NCI-H524 (cell line): ENCODE results near the gene PRPF40B.
"Not testable (repeated sequence)": the region's sequence is repeated elsewhere in the genome, so short reads cannot be mapped to it uniquely, and the experiment has no call there.

Experiments
- DNase-seq, 2 experiments: peaks; one replicate each; lab custom pipeline; 2025; lab: John Stamatoyannopoulos, UW

The PRPF40B gene

DNA sequence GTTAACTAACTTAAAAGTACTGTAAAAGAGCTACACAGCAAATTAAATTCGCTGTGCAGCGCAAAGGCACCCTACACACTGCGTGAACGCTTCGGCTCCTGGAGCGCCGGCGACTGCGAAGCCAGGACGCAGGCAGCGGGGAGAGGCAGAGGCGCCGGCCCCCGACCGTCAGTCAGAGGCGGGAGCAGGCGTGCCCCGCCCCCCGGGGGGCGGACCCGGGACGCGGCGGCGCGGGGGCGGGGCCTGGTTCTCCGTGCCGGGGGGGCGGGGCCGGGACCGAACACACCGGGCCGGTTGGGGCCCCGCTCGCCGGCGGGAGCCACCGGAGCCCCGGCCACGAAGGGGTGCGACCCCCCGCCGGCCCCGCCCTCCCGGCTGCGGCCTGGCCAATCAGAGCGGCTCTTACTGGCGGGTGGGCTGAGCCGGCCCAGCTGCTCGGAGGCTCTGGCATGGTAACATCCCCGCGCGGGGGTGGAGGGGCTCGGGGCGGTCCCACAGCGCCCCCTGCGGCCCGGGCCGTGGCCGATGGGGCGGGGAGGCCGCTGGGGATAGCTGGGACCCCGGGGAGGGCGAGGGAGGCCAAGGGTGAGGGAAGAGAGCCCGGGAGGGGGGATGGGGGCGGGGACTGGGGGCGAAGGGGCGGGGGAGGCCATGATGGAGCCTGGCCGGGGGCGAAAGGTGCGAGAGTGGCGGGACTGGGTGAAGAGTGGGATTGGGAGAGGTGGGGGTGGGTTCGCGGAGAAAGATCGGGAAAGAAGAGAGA, at the start of gene PRPF40B:
TSS of gene PRPF40B (plus strand) at position 420 of the 763 bp plus-strand sequence. CDS start at position 450, 30 bp downstream.
- DNase-seq, result peak; percentile 57 to 88

DNA sequence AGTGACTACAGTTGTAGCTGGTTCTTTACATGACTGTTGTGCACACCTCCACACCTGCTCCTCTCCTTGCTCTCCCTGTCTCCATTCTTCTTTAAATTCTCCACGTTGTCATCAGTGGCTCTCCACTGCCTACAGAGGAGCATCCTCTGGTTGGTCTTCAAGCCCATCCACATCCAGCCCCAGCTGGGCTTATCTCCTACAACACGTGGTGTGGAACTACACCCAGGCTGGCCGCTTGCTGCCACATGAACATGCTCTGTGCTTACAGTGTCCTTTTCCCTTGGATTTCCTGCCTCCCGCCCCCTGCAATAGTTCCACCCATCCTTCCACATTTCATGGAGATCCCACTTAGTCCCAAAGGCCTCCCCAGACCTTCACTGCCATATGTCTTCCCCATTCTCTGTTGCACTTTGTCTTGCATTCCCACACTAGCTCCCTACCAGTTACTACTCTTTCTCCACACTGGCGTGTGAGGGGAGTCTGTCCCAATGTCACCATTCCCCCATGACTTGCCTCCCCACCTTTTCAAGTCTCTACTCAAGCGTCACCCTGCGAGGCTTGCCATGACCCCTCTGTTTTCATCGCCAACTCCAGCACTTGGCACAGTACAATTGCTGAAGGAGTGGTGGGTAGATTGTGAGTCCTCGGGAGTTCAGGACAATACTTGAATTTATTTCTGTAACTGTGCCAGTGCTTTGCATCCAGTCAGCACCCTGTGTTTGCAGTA, 45.6 kb upstream of the PRPF40B start:
- no peak for DNase-seq

DNA sequence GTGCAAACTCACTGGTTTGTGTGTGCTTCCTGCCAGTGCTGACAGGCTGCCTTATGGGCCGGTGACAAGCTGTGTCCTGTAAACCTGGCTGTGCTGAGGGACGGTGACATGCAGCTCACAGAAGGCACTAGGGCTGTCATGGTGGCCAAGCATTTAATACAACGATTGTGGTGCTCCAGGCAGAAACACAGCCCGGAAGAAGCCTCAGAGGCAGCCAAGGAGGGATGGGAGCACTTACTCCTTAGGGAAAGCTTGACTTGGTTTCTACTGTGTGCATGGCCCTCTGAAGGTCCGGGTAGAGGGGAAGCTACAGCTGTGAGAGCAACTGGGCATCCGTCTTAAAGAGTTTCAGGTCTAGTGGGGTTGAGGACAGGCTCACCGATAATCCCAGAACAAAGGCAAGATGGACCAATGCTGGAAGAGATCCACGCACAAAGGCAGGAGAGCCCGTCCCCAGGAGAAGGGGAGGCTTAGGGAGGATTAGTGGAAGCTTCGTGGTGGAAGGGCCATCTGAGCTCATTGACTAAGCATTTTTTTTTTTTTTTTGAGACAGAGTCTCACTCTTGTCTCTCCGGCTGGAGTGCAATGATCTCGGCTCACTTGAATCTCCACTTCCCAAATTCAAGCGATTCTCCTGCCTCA, 44.8 kb upstream of the PRPF40B start:
- DNase-seq, result peak; percentile 31 to 69

DNA sequence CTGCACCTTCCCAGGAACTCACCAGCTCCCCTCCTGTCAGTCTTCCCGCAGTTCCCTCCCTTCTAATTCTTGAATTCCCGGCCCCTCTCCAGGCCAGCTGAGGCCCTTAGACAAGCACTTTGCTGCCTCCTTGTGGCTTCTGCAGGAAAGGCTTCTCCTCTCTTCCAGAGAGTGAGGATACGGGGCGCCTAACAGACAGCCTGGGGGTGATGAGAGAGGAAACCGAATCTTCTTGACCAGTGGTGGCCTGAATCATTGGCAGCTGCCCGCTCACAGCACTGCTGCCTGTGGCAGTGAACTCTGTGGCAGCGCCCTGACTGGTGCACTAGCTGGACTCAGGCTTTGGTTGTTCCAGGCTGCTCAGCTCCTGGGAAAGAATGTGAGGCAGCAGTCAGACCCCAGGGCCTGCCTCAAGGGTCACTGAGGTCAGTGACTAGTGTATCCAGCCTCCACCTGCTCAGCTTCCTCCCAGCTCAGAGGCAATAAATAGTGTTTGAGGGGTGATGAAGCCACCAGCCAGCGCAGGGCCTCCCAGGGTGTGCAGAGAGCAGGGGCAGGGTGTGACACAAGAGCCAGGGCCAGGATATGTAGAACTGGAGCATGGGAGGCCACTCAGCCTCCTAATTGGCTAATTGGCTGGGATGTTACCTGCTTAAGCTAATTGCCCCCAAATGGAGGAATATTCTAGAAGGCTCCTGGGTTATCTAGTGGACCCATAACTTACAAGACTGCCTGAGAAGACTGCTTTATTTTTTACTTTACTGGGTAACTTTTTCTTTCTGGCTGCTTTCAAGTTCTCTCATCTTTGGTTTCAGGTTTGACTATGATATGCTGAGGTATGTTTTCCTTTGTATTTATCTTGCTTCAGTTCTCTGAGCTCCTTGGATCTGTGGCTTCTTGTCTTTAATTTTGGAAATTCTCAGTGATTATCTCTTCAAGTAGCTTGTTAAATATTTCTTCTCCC, 42.5 kb upstream of the PRPF40B start:
- peak; percentile 57 to 88 for DNase-seq

DNA sequence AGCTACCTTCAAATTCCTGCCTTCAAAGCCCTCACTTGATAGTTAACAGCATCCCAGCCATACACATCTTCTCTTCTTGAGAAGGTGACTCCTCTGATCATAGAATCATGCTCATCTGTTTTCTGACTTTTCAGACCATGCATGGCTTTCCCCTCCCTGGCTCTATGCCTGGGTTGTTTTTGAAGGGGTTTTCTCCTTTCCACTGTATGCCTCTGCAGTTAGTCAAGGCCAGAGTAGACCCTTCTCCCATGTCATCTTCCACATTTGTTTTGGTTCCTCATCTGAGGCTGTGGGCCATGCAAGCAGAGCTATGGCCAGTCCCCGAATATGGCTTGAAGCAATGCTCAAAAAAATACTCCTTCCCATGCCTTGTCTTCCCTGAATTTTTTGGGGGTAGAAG, 41.2 kb upstream of the PRPF40B start:
- DNase-seq, result no peak

DNA sequence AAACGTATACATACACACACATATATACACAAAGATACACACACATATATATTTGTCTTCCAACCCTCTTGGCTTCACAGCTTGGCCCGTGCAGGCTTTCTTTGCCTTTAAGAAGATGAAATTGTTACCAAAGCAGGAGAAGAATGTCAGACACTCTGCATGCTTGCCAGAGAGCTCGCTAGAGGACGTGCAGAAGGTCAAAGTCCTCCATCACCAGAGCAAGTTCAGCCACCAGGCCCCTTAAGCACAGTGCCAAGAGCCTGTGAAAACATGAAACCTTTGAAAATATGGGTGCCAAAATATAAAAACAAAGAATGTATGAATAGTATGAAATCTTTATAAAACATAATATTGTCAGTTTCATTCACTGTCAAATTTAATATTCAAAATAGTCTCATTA, 40.5 kb upstream of the PRPF40B start:
- no peak for DNase-seq

DNA sequence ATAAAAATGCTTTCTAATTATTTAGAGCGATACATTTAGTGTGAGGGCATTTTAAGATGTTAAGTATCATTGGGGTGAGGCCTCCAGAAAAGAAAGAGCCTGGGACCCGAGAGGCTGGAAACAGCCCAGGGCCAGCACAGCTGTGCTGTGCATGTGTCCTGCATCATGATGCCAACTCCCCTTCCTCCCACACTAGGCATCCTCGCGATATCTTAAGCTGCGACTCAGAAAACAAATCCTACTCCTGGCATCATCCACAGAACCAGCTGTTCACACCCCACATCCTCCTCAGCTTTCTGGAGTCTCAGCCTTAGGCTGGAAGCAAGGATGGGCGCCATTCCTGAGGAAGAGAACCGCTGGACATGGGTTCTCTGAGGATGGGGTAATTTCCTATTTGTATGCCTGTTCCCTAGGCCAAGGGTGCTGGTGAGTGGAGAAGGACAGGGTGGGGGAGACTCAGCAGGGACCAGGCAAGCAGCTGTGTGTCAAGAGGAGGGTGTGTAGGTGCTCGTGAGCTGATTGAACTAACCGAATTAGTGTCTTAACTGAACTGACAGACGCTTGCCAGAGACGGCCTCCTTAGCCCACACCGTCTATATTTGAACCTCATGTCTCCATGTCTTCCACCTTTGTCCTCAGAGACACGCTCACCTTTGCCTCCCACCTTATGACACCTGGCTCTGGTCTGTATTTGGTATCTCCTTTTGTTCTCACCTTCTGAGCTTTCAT, 39.8 kb upstream of the PRPF40B start:
- peak in 1 of 2 experiments; percentile 36 for DNase-seq

DNA sequence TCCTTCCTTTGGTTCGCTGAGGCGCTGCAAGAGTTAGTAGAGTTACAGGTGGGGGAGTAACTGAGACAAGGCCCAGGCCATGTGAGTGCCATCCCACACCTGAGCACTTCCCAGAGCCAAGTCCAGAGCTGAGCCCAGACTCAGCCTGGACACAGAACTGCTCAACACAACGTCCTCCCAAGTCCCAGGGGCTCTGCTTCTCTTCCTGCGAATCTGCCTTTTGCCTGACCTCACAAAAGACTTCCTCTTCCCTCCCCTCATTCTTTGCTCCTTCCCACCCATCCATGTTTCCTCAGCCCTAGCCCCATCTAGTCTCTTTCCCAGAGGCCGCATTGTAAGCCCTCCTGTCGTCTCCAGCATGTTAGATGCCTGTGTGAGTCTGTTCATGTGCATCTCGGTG, 38.8 kb upstream of the PRPF40B start:
- DNase-seq, result no peak

DNA sequence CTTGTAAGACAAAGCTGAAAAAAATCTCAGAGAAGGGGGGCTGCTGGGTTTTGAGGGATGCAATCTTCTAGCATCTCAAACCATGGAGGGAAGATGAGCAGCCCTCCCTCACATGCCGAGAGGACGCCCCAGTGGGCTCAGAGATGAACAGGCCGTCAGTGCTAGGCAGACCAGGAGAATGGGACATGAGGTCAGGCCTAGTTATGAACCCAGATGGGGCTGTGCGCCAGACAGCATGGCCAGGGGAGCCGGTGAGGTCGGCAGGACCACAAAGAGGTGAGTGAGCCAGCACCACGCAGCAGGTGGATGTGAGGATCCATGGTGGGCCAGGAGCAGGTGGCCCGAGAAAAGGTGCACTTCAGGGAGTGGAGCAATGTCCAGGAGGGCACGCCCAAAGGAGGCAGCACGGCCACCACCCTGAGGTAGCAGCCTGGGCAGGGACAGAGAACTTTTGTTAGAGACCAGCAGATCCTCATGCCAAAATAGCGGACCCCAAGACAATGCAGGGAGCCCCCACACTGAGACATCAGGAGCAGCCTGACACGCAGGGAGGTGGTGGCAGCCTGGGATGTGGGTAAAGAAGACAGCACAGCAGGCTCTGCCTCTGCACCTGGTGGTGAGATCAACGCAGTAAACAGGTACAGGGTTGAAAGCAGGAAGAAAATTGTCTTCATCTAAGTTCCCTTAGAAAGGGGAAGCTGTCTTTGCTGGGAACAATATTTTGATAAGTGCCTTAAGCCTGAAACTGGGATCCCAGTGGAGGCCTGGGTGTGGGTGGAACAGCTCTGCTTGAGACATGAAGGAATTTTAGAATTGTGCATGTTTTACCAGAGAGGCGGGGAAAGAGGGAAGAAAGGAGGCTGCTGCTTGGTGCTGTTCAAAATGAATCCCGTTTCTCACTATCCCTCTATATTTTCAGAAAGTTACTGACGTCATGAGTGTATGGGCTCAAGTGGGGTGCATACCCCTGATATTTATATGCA, 37.6 kb upstream of the PRPF40B start:
- DNase-seq, result no peak

DNA sequence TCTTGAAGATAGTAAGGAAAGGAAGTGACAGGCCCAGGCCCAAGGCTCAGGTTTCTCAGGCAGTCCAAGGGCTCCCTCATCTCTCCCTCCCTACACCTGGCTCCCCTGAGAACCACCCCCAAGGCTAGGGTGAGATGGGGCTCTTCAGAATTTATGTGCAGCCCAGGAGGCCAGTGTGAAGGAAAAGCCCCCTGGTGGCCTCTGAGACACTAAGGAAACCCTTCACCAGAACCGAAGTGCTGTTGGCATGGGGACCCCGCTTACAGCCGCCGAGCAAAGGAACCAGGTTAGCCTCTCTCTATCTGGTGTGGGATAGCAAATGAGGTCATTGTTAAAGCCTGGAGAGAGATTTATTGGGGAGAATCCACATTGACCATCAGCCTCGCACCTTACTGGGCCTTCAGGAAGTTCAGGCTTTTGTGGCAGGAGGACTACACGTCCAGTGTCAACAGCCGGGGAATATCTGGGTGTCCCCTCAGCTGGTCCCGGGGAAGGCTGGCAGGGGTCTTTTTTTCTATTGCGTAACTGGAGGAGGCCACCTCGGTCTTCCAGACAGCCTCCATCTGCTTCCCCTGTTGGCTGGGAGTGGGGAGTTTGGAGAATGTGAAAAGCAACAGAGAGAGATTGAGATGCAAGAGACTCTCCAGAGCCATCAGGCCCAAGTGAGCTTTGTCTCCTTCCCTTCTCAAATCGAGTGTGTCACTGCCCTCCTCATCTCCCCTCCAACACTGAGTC, 36.0 kb upstream of the PRPF40B start:
- DNase-seq, result no peak

DNA sequence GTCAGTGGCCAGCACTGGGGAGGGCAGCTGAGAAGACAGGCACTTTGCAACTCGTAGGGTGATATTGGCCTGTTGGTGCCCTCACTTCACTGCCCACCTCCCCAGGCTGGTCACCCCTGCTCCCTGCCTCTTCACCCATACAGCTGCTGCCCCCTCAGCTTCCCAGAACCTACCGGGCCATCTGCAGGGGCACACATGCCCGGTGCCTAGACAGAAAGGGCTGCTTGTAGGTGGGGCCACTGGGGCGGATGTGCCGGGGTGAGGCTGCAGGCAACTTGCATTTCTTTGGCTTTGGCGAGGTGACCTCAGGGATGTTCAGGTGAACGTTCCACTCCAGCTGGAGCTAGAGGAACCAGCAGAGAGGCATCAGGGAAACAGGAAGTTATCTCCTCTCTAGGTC, 35.1 kb upstream of the PRPF40B start:
- no peak for DNase-seq

DNA sequence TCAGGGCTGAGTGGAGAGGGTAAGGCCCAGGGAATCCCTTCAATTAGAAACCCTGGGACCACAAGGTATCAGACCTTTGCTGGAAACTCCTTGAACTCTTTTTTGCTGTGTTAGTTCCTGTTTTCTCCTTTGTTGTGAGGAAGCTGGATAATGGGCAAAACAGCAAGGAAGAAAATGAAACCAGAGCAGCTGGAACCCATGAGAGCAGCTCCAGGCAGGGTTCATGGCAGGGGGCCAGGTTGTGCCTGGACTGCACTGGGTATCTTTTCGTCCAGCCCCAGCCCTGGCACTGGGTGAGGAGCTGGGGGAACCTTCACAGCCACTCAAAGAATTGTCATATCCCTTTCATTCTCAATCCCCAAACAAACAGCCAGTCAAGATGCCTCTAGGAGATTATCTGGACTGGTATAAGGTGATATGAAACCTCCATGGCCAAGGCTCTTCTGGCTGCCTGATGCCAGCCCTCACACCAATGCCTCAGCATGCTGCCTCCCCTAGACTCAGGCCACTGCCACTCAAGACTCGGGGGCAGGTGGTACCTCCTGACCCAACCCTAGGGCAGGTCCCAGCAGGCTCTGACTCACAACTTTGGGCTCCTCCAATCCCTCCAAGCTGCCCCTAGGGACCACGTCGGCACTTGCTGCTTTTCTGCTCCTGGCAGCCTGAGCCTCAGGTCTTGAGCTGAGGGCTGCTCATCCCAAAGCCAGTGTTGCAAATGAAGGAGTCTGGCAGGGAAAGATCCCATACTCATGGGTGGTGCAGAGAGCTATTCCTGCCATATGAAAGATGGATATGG, 34.4 kb upstream of the PRPF40B start:
- DNase-seq, result no peak

DNA sequence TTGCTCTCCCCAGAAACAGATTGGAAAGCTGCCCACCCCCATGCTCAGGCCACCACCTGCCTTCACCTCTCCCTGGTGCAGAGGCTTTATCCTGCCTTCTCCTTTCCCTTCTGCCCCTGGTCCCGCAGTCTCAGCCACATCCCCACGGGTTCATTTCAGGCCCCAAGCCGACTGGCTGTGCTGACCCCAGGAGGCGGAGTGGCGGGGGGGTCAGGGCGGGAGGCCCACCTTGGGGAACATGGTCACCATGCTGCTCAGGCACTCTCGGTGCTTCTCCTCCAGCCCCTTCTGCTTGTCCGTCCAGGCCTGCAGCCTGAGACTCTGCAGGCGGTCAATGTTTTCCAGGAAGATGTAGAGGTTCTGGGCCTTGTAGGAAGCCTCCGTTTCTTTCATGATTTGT, 24.8 kb upstream of the PRPF40B start:
- DNase-seq, result no peak

DNA sequence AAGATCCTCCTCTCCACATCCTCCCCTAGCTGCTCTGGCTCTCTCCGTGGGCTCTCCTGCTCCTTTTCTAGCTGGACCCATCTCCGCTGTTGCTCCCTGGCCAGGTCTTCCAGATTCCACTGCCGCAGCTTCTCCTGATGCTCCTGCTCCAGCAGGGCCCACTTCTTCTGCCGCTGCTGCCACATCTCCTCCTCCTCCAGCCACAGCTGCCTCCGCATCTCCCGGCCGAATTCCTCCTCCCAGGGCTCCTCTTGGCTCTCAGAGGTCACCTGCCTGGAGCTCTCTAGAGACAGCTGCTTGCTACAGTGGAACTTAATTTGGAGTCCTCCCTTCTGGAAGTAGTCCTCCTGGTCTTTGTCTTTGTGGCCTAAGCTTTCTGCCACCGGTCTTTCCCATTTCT, 23.4 kb upstream of the PRPF40B start:
- no peak for DNase-seq

DNA sequence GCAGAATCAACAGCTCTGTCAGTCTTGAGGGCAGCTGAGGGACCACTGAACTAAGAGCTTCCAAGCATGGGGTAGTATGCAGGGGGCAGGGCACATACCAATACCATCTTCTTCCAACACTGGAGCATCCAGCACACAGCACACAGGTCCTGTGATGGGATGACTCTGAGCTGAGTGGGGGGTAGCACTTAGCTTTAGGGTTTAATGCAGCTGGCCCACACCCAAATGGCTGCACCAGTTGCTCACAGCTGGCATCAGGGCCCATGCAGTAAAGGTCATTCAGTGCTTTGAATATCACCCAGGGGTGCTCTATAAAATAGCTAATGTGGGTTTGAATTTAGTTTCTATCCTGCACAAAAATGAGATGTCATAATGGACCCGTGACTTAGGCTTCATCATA, 19.6 kb upstream of the PRPF40B start:
- DNase-seq, result no peak

DNA sequence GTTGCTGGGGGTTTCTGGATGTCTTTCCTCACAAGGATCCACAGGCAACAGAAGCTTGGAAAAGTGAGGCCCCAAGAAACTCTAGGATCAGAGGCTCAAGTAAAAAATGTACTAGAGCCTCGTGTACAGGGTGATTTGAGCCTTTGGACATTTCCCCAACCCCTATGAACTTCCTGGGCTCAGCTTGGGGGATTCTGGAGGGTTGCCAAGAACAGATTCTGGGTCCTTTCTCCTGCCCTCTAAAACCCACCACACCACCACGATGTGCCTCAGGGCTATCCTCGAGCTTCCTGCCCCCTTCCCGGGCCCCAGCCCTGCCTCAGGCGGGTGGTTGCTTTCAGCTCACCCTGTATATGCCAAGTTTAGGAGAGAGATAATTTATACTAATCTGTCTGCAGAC, 18.5 kb upstream of the PRPF40B start:
- DNase-seq, result no peak

DNA sequence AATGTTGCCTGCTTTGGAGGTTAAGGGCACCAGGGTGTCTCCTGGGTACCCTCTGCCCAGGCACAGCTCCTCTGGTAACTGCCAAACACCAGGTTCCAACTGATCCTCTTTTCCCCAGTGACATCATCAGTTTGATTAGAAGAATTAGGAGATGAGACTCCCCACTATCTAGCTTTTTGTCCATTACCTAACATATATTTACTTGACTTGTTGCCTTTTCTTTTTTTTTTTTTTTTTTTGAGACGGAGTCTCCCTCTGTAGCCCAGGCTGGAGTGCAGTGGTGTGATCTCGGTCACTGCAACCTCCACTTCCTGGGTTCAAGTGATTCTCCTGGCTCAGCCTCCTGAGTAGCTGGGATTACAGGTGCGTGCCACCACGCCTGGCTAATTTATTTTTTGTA, 17.8 kb upstream of the PRPF40B start, which contains the start of gene FAM186B:
TSS of gene FAM186B (minus strand) at position 101 of the 400 bp plus-strand sequence. CDS start 162 bp downstream, outside the sequence.
- DNase-seq, result not testable (repeated sequence)
